Hematopoietic multipotent progenitor cell treated with erythropoietin and hydrocortisone succinate and interleukin-3 and kit ligand, for 6 days (in vitro differentiated cells): ENCODE results near the gene DIS3L2.

ENCODE experiments used
- DNase-seq: peaks from one replicate; pipeline ENCODE4 v3.0.0-alpha.2; 2015

DIS3L2 gene

GRCh38 chr2:231961349-231962166, at the start of gene DIS3L2:
Gene DIS3L2, plus strand, starts transcription at chr2:231961713. Its CDS starts 53,215 bp downstream, at chr2:232014928.
- peak; percentile 94 for DNase-seq

- no peak for DNase-seq
Measured at GRCh38 chr2:231914077-231914690, 47.3 kb upstream of the DIS3L2 start.

- DNase-seq = peak; percentile 70
Measured at GRCh38 chr2:231917280-231918066, 44.0 kb upstream of the DIS3L2 start.

GRCh38 chr2:231918501-231919330, 42.8 kb upstream of the DIS3L2 start:
- no peak for DNase-seq

- no peak for DNase-seq
Measured at GRCh38 chr2:231919341-231920035, 42.0 kb upstream of the DIS3L2 start.

GRCh38 chr2:231920366-231920765, 41.1 kb upstream of the DIS3L2 start:
- DNase-seq = no peak

- DNase-seq = no peak
Measured at GRCh38 chr2:231920795-231921194, 40.7 kb upstream of the DIS3L2 start.

GRCh38 chr2:231922311-231923009, 39.1 kb upstream of the DIS3L2 start:
- DNase-seq = no peak

- DNase-seq = no peak
Measured at GRCh38 chr2:231923010-231923344, 38.5 kb upstream of the DIS3L2 start.

- DNase-seq = no peak
Measured at GRCh38 chr2:231923951-231924888, 37.3 kb upstream of the DIS3L2 start.

GRCh38 chr2:231924889-231925275, 36.6 kb upstream of the DIS3L2 start:
- no peak for DNase-seq

GRCh38 chr2:231925303-231926179, 36.0 kb upstream of the DIS3L2 start:
- DNase-seq = peak; percentile 88

GRCh38 chr2:231926180-231926741, 35.3 kb upstream of the DIS3L2 start, which contains the start of gene NPPC:
Gene NPPC, minus strand, starts transcription at chr2:231926396. Its CDS starts 147 bp downstream, at chr2:231926249.
- peak; percentile 73 for DNase-seq

- peak; percentile 48 for DNase-seq
Measured at GRCh38 chr2:231926761-231927565, 34.5 kb upstream of the DIS3L2 start.

- DNase-seq = no peak
Measured at GRCh38 chr2:231927566-231927890, 34.0 kb upstream of the DIS3L2 start.

GRCh38 chr2:231928481-231928880, 33.0 kb upstream of the DIS3L2 start:
- DNase-seq = no peak

- DNase-seq = no peak
Measured at GRCh38 chr2:231928901-231929725, 32.4 kb upstream of the DIS3L2 start.
